CMK (cell line): ENCODE results near the gene FKBP1A.

Experiments
- DNase-seq: peaks from one replicate; pipeline ENCODE4 v3.0.0-alpha.2; 2010; ENCODE audit warnings: low read depth

FKBP1A gene

DNA sequence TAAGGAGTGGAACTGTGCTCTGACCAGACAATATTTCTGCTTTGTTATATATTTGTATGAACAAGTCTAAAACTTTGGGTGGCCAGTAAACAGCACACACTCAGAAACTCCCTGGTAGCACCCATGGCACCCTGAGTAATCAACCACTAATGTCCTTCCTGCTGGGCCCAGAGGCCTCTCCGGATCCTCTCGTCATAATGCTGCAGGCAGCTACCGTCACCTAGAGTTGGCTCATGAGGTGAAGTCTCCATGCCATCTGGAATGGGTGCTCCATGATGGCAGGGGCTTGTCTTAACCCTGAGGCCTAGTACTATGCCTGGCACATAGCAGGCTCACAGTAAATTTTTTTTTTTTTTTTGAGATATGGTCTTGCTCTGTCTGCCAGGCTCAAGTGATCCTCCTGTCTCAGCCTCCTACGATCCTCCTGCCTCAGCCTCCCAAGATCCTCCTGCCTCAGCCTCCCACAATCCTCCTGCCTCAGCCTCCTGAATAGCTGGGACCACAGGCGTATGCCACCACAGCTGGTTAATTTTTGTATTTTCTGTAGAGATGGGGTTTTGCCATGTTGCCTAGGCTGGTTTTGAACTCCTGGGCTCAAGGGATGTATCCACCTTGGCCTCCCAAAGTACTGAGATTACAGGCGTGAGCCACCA, 60.9 kb downstream of the FKBP1A start:
- no peak for DNase-seq

GRCh38 chr20:1331101-1331500, 61.8 kb downstream of the FKBP1A start:
- DNase-seq, result no peak

DNA sequence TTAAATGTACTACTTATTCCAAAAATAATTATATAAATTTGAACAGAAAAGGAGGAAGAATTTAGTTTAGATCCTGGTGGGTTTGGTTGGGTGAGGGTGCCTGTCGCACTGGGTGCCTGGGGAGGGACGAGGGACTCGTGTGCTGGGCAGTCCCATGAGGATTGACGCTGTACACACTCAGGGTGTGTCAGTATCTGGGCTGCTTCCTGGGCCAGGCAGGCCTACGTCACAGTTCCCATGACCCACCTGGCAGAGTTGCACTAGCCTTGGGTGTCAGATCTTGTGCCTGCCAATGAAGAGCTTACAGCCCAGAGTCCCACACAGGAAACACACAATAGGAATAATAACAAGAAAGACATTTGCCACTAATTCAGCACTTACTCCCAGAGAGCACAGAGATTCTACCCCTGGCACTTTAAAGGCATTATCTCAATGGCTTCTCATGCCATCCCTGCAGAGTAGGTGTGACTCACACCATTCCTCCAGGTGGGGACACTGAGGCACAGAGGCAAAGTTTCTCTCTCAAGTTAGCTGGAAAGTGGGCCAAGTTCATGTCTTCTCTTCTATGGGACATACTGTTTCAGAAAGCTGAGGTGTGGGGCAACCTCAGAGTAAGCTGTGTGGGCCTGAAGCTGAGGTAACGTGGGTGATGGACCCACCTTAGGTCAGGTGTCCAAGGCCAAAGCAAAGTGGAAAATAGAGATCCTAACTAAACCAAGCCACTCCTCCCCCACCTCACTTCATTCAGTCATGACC, 62.6 kb downstream of the FKBP1A start:
- no peak for DNase-seq

DNA sequence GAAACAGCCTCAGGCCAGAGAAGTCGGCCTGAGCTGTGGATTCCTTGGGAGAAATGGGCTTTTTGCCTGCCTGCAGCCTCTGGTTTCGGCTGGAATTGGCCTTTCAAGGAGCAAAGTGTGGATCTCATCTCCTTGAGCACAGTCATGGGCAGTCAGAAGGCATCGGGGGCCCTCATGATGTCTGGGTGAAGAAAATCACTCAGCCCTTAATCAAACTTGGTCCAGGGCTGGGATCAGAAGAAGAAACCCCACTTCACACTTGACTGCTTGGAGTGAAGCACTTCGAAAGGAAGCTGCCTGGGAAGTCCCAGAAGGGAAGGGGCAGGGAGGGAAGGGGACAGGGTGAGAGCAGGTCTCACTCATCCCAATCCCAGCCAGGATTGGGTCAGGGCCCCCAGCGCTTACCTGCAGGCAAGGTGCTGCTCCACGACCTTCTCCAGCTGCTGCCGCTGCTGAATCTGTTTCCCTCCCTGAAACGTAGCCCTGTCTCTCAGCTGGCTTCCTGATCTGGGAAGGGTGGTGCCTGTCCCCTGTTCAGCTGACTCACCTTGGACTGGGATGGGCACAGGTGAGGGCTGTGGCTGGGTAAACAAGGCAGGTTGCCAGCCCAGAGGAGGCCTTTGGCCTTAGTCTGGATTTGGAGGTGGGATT, 64.0 kb downstream of the FKBP1A start, which contains the start of gene SDCBP2:
TSS of gene SDCBP2 (minus strand) at position 460 of the 651 bp plus-strand sequence. CDS start 8,723 bp downstream, outside the sequence.
- DNase-seq, result no peak

GRCh38 chr20:1327827-1328679, 64.8 kb downstream of the FKBP1A start:
- DNase-seq, result no peak

DNA sequence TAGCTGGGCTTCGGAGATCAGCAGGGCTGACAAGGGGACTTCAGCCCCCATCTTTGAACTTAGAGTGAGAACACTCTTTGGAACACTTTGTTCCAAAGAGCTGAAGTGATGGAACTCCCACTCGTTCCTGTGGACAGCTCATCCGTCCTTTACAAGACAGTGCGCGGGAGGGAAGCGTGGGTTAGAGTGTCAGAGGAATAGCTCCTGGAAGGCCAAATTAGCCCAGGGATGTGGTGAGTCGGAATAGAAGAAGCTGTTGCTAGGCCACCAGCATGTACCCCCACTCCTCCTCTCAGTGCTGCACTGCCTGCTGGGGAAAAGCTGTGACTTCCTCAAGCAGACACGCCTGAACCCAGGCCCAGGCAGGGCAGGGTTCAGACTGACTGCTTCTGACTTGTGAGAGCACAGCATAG, 65.6 kb downstream of the FKBP1A start:
- no peak for DNase-seq

DNA sequence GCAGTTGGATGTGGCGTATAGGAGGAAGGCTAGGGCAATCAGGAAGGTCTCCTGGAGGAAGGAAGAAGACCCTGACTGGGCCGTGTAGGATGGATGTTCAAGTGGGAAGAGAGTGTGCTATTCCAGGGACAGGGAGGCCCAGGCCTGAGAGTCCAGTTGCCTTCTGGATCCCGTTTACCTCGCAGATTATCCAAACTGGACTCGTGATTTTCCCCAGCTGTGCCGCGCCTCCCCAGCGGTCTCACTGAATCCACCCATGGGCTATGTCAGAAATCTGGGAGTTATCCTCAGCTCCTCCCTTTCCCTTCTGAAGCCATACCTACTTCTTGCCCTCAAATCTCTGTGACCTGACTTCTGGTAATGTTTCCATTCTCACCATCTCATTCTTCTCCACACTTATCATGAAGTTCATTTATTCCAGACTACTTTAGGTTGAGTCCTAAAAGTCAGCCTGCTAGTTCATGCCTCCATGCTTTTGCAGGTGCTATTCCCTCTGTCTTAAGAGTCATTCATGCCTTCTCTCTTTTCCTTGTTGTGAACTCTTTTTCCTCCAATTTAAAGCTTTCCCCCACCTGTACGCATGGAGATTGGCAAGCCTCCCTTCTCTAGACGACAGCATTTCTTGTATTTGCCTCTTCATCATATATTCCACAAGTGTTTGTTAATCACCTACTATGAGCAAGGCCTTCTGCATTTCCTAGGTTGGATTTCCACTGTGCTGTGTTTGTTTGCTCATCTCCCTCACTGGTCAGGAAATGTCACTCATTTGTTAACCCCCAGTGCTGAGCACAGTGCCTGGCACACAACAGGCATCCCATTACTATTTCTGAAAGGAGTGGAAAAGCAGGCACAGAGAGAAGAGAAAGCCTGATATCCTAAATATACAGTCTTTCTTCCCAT, 66.6 kb downstream of the FKBP1A start:
- DNase-seq, result no peak

GRCh38 chr20:1325173-1326030, 67.5 kb downstream of the FKBP1A start:
- peak; percentile 94 for DNase-seq

- no peak for DNase-seq
These were observed 68.2 kb downstream of the FKBP1A start for GRCh38 chr20:1324598-1325172.

GRCh38 chr20:1323830-1324597, 68.8 kb downstream of the FKBP1A start:
- no peak for DNase-seq

DNA sequence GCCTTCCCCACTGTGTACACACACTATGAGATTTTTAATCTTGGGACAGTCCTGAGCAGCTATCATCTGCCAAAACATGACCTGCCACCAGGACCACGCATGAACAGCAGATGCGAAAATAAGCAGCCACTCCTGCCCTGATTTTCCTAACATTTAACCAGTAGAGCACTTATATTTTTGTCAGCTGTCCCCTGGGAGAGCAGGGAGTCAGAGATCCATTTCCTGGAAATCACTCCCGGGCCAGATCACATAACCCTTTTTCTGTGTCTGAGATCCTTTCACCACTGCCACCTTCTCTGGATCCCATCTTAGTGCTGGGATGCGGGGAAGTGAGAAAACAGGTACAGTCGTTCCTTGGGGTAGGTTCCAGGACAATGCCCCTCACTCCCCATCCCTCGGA, 69.6 kb downstream of the FKBP1A start:
- DNase-seq, result no peak

GRCh38 chr20:1322511-1323245, 70.2 kb downstream of the FKBP1A start:
- DNase-seq, result no peak

DNA sequence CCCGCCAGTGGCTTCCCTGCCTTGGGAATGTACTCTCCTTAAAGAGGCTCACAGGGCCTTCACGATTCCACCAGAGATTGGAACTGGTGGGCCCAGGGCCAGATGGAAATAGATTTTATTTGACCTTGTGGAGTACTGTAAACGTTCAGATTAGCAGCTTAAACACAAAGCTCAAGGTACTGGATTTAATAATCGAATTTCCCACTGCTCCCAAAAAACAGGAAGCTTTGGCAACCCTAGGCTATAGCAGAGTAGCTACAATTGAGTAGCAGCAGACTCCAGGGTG, 71.3 kb downstream of the FKBP1A start:
- no peak for DNase-seq

DNA sequence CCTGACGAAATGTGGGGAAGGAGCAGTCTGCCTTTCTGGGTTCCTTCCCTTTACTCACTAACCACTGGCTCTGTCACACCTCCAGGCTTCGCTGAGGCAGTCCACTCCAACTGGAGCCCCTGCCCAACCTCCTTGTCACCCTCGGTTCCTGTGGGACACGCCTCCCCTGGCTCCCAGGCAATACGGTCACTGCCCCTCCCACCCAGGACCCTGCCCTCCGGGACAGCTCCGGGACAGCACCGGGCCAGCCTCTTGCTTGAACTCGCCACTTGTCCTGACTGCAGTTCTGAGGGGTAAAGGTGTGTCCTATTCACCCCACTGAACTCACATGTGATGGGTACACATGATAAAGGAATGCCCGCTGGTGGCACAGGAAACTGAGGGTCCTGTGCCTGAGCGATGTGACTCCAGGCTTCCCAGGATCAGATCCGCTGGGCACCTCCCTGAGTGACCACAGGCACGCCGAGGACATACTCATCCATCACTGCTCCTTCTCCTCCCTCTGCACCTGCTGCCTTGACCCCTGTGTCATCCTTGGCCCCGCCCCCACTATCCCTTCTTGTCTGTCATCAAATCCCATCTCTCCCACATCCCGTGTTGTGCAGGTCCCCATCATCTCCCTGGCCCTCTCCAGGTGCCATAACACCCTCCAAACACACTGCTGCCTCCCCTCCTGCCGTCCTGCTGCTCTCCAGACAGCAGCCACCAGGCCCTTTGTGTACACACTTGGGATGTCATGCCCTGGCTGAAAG, 71.8 kb downstream of the FKBP1A start:
- no peak for DNase-seq

- no peak for DNase-seq
These were observed 72.8 kb downstream of the FKBP1A start for GRCh38 chr20:1320016-1320415.

DNA sequence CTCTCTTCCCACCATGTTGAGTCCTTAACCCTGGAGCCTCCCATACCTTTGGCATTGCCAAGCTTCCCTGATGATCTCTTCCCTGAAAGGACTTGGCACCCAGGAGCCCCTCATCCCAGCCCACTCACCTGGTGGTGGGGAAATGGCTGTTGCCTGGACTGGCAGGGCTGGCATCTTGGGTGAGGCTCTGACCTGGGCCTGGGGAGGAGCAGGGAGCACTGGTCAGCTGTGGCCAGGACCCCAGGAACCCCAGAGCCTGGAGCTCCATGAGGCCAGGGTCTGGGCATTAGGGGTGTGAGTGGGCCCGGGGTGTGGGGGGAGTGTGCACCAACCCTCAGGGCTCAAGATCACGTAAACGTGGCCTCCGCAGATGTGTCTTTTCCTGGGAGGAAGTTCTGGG, 73.4 kb downstream of the FKBP1A start:
- no peak for DNase-seq

DNA sequence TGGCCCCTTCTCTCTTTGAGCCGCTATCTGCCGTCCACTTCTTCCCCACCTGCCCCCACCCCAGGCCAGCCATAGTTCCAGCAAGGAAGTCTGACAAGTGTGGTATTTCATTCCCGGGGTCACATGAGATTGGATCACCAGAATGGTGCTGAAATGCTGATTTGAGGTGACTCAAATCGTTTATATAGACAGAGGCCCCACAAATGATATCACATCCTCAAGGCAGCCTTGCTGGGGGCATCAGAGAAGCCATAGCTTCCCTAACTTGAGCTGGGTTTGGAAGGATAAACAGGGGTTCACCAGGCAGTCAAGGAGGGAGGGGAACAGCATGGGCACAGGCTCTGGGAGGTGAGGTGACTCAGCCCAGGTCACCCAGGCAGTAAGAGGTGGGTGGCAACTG, 73.8 kb downstream of the FKBP1A start:
- DNase-seq, result no peak
